Fibroblast of the conjunctiva (primary cell): ENCODE data around the gene EFNA3.

Source experiments
- DNase-seq: peaks from one replicate; pipeline ENCODE4 v3.0.0-alpha.2; 2010; ENCODE audit warnings: low read depth

The EFNA3 gene

DNA sequence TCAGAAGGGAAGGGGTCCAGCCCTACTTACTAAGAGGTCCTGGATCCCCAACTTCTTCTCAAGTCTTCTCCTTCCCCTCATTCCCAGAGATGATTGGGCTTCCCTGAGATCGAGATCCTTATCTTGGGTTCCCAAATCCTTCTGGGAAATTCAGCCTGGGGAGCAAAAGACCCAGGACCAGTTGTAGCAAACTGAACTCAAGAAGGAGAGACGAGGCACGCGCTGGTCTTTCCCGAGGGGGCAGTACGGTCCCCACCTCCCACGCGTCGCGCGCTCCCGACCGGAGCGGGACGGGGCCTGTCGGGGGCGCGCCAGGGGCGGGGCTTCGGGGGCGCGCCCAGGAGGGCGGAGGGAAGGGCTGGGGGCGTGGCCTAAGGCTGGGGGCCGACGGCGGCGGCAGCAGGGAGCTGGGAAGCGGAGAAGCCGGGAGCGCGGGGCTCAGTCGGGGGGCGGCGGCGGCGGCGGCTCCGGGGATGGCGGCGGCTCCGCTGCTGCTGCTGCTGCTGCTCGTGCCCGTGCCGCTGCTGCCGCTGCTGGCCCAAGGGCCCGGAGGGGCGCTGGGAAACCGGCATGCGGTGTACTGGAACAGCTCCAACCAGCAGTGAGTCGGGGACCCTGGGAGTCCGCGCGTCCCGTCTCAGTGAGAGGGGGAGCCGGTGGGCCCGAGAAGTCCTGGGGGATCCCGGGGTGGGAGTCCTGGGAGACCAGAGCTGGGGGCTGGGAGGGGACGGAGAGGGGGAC is at the start of gene EFNA3:
EFNA3 (plus strand) TSS at position 369 of the 741 bp plus-strand sequence; CDS start at position 474, 105 bp downstream.
- DNase-seq, result no peak

GRCh38 chr1:155029513-155030242 is 49.0 kb upstream of the EFNA3 start:
- DNase-seq, result no peak

- DNase-seq, result no peak
These were observed 48.3 kb upstream of the EFNA3 start for GRCh38 chr1:155030243-155030795.

DNA sequence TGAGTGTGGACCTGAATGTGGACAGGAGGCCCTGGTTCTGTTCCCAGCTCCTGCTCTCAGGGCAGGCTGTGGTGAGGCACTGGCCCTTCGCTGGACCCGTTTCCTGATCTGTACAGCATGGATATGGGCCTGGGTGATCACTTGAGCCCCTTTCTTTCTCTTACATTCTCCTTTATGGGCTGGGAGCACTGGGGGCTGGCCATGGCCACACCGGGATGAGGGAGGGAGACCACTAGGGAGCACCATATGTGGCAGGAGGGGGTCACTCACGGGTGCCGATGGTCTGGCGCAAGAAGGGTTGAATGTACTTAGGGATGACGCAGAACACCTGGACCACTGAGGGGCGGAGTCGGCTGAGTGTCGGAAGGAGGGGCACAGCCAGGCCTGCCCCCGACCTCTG is 47.7 kb upstream of the EFNA3 start:
- DNase-seq, result no peak

- DNase-seq, result no peak
These were observed 45.8 kb upstream of the EFNA3 start for GRCh38 chr1:155032886-155033285.

DNA sequence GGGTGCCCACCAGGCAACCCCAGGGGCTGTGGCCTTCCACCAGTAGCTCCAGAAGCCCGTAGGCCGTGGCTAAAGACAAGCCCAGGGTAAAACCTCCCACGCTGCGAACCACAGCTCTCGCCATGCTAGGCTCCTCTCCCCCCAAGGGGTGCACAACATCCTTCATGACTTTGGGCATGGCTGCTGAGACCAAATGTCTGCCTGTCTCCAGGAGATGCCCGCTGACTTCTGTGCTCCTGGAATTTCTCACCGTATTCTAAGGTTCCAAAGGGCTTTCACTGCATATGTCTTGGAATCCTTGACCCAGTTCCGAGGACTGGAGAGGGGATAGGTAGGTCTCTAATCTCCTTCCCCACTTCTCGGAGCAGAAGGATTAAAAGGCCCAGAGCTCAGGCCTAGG is 45.1 kb upstream of the EFNA3 start, which contains the start of the genes DCST1 and DCST2:
DCST1 (plus strand) TSS at position 301 of the 400 bp plus-strand sequence. CDS start 213 bp downstream, outside the sequence.
DCST2 (minus strand) TSS at position 258 of the 400 bp plus-strand sequence; CDS start at position 178, 80 bp downstream.
- no peak for DNase-seq

DNA sequence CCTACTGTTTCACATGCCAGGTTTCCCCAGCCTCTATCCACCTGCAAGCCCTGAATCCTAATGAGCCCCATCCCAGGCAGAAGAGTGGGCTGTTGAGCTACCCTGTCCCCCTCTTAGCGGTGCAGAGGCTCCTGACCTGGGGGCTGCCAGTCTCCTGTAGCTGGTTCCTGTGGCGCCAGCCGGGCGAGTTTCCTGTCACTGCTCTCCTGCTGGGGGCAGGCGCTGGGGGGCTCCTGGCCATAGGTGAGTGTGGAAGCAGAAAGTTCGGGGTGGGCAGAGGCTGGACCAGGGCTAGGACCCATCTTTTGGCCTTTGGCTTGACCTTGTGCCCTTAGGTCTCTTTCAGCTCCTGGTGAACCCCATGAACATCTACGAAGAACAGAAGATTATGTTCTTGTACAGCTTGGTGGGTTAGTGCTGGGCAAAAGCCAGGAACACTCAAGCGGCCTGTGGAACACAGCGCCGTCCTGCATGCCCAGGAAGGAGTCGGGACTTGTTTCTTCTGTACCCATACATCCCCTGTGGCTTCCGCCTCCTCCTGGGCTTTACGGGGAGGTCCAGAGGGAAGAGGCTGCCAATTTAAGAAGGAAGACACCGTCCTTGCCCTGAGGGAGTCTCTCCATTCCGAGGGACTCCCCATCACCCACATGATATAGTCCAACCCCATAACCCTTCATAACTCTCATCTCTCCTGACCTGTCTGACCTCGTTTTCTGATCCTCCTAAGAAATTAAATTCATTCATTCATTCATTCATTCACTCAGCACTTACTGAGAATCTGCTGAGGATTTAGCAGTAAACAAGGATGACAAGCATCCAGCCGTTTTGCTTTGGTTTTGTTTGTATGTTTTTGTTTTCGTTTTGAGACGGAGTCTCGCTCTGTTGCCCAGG is 44.1 kb upstream of the EFNA3 start:
- DNase-seq, result no peak

- no peak for DNase-seq
These were observed 42.7 kb upstream of the EFNA3 start for GRCh38 chr1:155035936-155036335.

- no peak for DNase-seq
These were observed 41.6 kb upstream of the EFNA3 start for GRCh38 chr1:155037043-155037442.

DNA sequence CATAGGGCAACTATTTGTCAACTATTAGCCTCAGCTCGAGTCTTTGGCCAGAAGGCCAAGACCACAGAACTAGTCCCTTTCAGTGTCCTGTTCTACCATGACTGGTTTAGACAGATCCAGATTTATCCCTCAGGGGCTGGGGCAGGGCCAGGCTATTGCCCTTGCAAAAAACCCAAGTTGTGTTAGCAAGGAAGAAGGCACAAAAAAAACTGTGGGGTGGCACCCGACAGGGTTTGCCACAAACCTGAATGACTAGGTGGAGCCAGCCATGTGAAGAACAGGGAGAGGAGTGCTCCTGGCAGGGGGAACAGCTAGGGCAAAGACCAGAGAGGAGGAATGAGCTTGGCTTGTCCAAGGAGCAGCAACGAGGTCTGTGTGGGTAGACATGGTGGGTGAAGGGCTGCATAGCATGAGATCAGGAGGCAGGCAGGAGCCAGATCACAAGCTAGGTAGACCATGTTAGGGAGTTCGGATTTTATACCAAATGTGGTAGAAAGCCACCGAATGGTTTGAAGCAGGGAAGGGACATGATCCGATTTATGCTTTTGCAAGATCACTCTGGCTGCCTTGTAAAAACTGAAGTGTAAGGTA is 40.7 kb upstream of the EFNA3 start:
- DNase-seq, result no peak

GRCh38 chr1:155038602-155039307 is 39.9 kb upstream of the EFNA3 start:
- no peak for DNase-seq

GRCh38 chr1:155039308-155039669 is 39.3 kb upstream of the EFNA3 start:
- no peak for DNase-seq

DNA sequence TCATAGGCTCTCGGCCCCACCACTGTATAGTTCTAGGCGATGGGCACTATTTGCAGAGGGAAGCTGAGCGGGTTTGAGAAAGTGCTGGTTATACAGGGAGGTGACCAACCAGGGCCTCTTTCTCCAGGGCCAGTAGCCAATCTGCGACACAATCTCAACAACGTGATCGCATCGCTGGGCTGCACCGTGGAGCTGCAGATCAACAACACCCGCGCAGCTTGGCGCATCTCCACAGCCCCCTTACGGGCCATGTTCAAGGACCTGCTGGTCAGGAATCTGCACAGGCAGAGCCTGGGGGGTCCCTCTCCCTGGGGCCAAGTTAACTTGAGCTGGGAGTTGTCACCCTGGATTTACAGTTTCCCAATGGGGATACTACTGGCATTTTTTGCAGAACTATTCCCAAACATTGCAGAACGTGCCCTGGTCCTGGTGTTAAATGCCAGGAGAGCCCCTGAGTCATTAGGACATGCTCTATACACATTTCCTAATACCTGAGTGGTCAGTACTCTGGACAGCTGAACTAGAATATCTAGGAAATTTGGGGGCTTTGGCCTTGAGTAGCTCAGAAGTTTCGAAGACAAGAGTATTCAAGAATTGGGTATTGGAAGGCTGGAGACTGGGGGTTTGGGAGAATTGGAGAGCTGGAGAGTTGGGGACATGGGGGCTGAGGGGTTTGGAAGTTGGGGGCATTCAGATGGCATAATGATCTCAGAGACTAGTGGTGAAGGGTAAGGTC is 38.1 kb upstream of the EFNA3 start:
- no peak for DNase-seq

- no peak for DNase-seq
These were observed 35.8 kb upstream of the EFNA3 start for GRCh38 chr1:155042789-155043188.

GRCh38 chr1:155043301-155043702 is 35.3 kb upstream of the EFNA3 start:
- DNase-seq, result no peak

- no peak for DNase-seq
These were observed 34.8 kb upstream of the EFNA3 start for GRCh38 chr1:155043793-155044192.

DNA sequence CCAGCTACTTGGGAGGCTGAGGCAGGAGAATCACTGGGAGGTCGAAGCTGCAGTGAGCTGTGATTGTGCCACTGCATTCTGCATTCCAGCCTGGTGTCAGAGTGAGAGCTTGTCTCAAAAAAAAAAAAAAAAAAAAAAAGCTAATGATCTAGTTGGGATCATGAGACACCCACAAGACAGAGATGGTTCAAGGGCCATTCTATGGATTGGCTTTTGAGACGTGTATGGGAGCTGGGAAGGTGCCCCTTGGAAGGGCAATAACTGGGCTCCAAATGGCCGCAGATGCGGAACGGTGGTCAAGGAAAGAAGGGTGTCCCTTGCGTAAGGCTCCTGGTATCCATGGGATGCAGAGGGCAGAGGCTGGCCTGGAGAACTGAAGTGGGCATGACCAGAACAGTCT is 34.3 kb upstream of the EFNA3 start:
- no peak for DNase-seq

GRCh38 chr1:155044812-155045657 is 33.6 kb upstream of the EFNA3 start:
- peak; percentile 74 for DNase-seq
